Activated CD4-positive, alpha-beta T cell treated with anti-CD3 and anti-CD28 coated beads, Interleukin-2, amount 10 ng/mL, durations not matched to agents 7 days and 5 days (primary cell): ENCODE data around the gene JMY. TPM values are rescaled to one million over a fixed set of nuclear protein-coding genes. Genes with fewer than 3 reads are reported as not detected.

Experiments
- CTCF ChIA-PET: fragments of 350-600 bp; sonication (Branson Sonifier 250); formaldehyde crosslinking; loops from one replicate; lab custom pipeline; 2021; ENCODE audit warnings: antibody characterized with exemption; lab: Charles Lee
- POLR2A ChIA-PET: fragments of 350-600 bp; sonication (Branson Sonifier 250); formaldehyde crosslinking; loops from one replicate; lab custom pipeline; 2021; ENCODE audit warnings: antibody characterized with exemption; lab: Charles Lee
- DNase-seq: peaks from one replicate; pipeline ENCODE4 v3.0.0-alpha.2; 2020
- H3K27ac Mint-ChIP-seq: one replicate; pipeline ENCODE4 v1.8.0; 2021; ENCODE audit warnings: mild to moderate bottlenecking, moderate library complexity, mixed read lengths
- H3K27me3 Mint-ChIP-seq: one replicate; pipeline ENCODE4 v1.8.0; 2021; ENCODE audit warnings: mixed read lengths
- H3K36me3 Mint-ChIP-seq: one replicate; pipeline ENCODE4 v1.8.0; 2021; ENCODE audit warnings: low read depth, mixed read lengths
- H3K4me1 Mint-ChIP-seq: one replicate; pipeline ENCODE4 v1.8.0; 2021; ENCODE audit warnings: mixed read lengths
- H3K4me3 Mint-ChIP-seq: one replicate; pipeline ENCODE4 v1.8.0; 2021; ENCODE audit warnings: mild to moderate bottlenecking, moderate library complexity, mixed read lengths
- H3K9me3 Mint-ChIP-seq: one replicate; pipeline ENCODE4 v1.8.0; 2021; ENCODE audit warnings: mixed read lengths
- total RNA-seq, 2 experiments: library from RNA; stranded (reverse); gene quantifications; one replicate each; pipeline ENCODE4 v1.2.3, GENCODE V29; 2021

Gene JMY
- total RNA-seq, 2 experiments from 2014 or later, result 4.5 to 4.8 TPM

GRCh38 chr5:79269733-79270166 lies 33.8 kb downstream of the JMY start:
- no peaks in the 10 kb centered on the region for H3K9me3 Mint-ChIP-seq
- ChIA-PET CTCF (interaction anchor here (0.8 kb wide), 1 partner anchor 12 kb away, joined by 3 read pairs; no protein-coding TSS in a partner anchor), POLR2A (interaction anchor here (0.5 kb wide), 1 partner anchor 9 kb away, joined by 3 read pairs; no protein-coding TSS in a partner anchor)
- H3K4me3 Mint-ChIP-seq, result no peak overlapping the region
- DNase-seq, result no peak
- no peaks in the 10 kb centered on the region for H3K4me1 Mint-ChIP-seq
- H3K36me3 Mint-ChIP-seq, result no peaks in the 10 kb centered on the region
- no peak overlapping the region for H3K27ac Mint-ChIP-seq
- no peaks in the 10 kb centered on the region for H3K27me3 Mint-ChIP-seq

GRCh38 chr5:79273341-79273740 lies 37.4 kb downstream of the JMY start:
- H3K9me3 Mint-ChIP-seq, result no peaks in the 10 kb centered on the region
- H3K27ac Mint-ChIP-seq, result no peak overlapping the region
- ChIA-PET POLR2A (no interaction called here), CTCF (no interaction called here)
- peaks cover 3% of the 10 kb centered on the region for H3K36me3 Mint-ChIP-seq
- H3K4me1 Mint-ChIP-seq, result no peaks in the 10 kb centered on the region
- no peak for DNase-seq
- no peaks in the 10 kb centered on the region for H3K27me3 Mint-ChIP-seq
- H3K4me3 Mint-ChIP-seq, result no peak overlapping the region

GRCh38 chr5:79284846-79285245 lies 48.9 kb downstream of the JMY start:
- peaks cover 9% of the 10 kb centered on the region for H3K36me3 Mint-ChIP-seq
- no peak for DNase-seq
- no peaks in the 10 kb centered on the region for H3K9me3 Mint-ChIP-seq
- no peak overlapping the region for H3K4me3 Mint-ChIP-seq
- no peaks in the 10 kb centered on the region for H3K27me3 Mint-ChIP-seq
- CTCF ChIA-PET, result interaction anchor here (0.6 to 0.7 kb wide), 2 partner anchors 45 to 140 kb away, joined by 3 to 4 read pairs; no protein-coding TSS in a partner anchor
- POLR2A ChIA-PET, result no interaction called here
- H3K27ac Mint-ChIP-seq, result no peak overlapping the region
- H3K4me1 Mint-ChIP-seq, result peaks cover 6% of the 10 kb centered on the region

- no peaks in the 10 kb centered on the region for H3K27me3 Mint-ChIP-seq
- H3K27ac Mint-ChIP-seq, result no peak overlapping the region
- H3K4me3 Mint-ChIP-seq, result no peak overlapping the region
- no peaks in the 10 kb centered on the region for H3K9me3 Mint-ChIP-seq
- H3K4me1 Mint-ChIP-seq, result peaks cover 6% of the 10 kb centered on the region
- no peak for DNase-seq
- peaks cover 9% of the 10 kb centered on the region for H3K36me3 Mint-ChIP-seq
- ChIA-PET CTCF (interaction anchor here (0.6 to 0.7 kb wide), 2 partner anchors 45 to 139 kb away, joined by 3 to 4 read pairs; no protein-coding TSS in a partner anchor), POLR2A (no interaction called here)
These were observed 49.4 kb downstream of the JMY start for GRCh38 chr5:79285285-79285684.

GRCh38 chr5:79285833-79286232 lies 49.9 kb downstream of the JMY start:
- POLR2A ChIA-PET, result no interaction called here
- H3K27ac Mint-ChIP-seq, result no peak overlapping the region
- H3K36me3 Mint-ChIP-seq, result peaks cover 9% of the 10 kb centered on the region
- CTCF ChIA-PET, result no interaction called here
- peaks cover 6% of the 10 kb centered on the region for H3K4me1 Mint-ChIP-seq
- H3K4me3 Mint-ChIP-seq, result no peak overlapping the region
- DNase-seq, result no peak
- H3K9me3 Mint-ChIP-seq, result no peaks in the 10 kb centered on the region
- H3K27me3 Mint-ChIP-seq, result no peaks in the 10 kb centered on the region

- no peak for DNase-seq
- H3K27me3 Mint-ChIP-seq, result no peaks in the 10 kb centered on the region
- H3K4me1 Mint-ChIP-seq, result peaks cover 6% of the 10 kb centered on the region
- POLR2A ChIA-PET, result no interaction called here
- CTCF ChIA-PET, result no interaction called here
- H3K4me3 Mint-ChIP-seq, result no peak overlapping the region
- no peaks in the 10 kb centered on the region for H3K9me3 Mint-ChIP-seq
- no peak overlapping the region for H3K27ac Mint-ChIP-seq
- peaks cover 17% of the 10 kb centered on the region for H3K36me3 Mint-ChIP-seq
These were observed 51.4 kb downstream of the JMY start for GRCh38 chr5:79287380-79287779.

- H3K27me3 Mint-ChIP-seq, result no peaks in the 10 kb centered on the region
- no peak overlapping the region for H3K4me3 Mint-ChIP-seq
- peaks cover 6% of the 10 kb centered on the region for H3K4me1 Mint-ChIP-seq
- ChIA-PET CTCF (no interaction called here), POLR2A (no interaction called here)
- no peaks in the 10 kb centered on the region for H3K9me3 Mint-ChIP-seq
- H3K27ac Mint-ChIP-seq, result no peak overlapping the region
- DNase-seq, result no peak
- H3K36me3 Mint-ChIP-seq, result peaks cover 17% of the 10 kb centered on the region
These were observed 52.0 kb downstream of the JMY start for GRCh38 chr5:79287907-79288306.

- Mint-ChIP-seq H3K27ac (no peak overlapping the region), H3K4me1 (no peaks in the 10 kb centered on the region), H3K4me3 (no peak overlapping the region), H3K27me3 (no peaks in the 10 kb centered on the region), H3K9me3 (no peaks in the 10 kb centered on the region), H3K36me3 (peaks cover 8% of the 10 kb centered on the region)
- DNase-seq, result no peak
- ChIA-PET CTCF (interaction anchor here (0.9 to 1.7 kb wide), 2 partner anchors 15 to 17 kb away, joined by 6 to 7 read pairs; no protein-coding TSS in a partner anchor), POLR2A (no interaction called here)
These were observed 59.1 kb downstream of the JMY start for GRCh38 chr5:79295029-79295428.

GRCh38 chr5:79297661-79298060 lies 61.7 kb downstream of the JMY start:
- peaks cover 6% of the 10 kb centered on the region for H3K36me3 Mint-ChIP-seq
- ChIA-PET POLR2A (no interaction called here), CTCF (no interaction called here)
- H3K9me3 Mint-ChIP-seq, result no peaks in the 10 kb centered on the region
- H3K27ac Mint-ChIP-seq, result no peak overlapping the region
- H3K4me1 Mint-ChIP-seq, result no peaks in the 10 kb centered on the region
- no peak overlapping the region for H3K4me3 Mint-ChIP-seq
- no peaks in the 10 kb centered on the region for H3K27me3 Mint-ChIP-seq
- DNase-seq, result no peak

GRCh38 chr5:79301046-79301712 lies 65.2 kb downstream of the JMY start:
- Mint-ChIP-seq H3K27ac (no peak overlapping the region), H3K27me3 (no peaks in the 10 kb centered on the region), H3K36me3 (peaks cover 6% of the 10 kb centered on the region), H3K4me1 (no peaks in the 10 kb centered on the region), H3K4me3 (no peak overlapping the region), H3K9me3 (no peaks in the 10 kb centered on the region)
- no peak for DNase-seq
- CTCF ChIA-PET, result interaction anchor here (1.4 kb wide), 1 partner anchor 10 kb away, joined by 3 read pairs; no protein-coding TSS in a partner anchor
- POLR2A ChIA-PET, result no interaction called here

- H3K36me3 Mint-ChIP-seq, result peaks cover 13% of the 10 kb centered on the region
- H3K27ac Mint-ChIP-seq, result no peak overlapping the region
- POLR2A ChIA-PET, result no interaction called here
- no peaks in the 10 kb centered on the region for H3K27me3 Mint-ChIP-seq
- H3K4me1 Mint-ChIP-seq, result no peaks in the 10 kb centered on the region
- CTCF ChIA-PET, result interaction anchor here (1.4 kb wide), 1 partner anchor 9 kb away, joined by 3 read pairs; no protein-coding TSS in a partner anchor
- DNase-seq, result no peak
- H3K9me3 Mint-ChIP-seq, result no peaks in the 10 kb centered on the region
- no peak overlapping the region for H3K4me3 Mint-ChIP-seq
These were observed 66.5 kb downstream of the JMY start for GRCh38 chr5:79302454-79302853.

- H3K4me3 Mint-ChIP-seq, result no peak overlapping the region
- H3K36me3 Mint-ChIP-seq, result peaks cover 11% of the 10 kb centered on the region
- H3K27ac Mint-ChIP-seq, result no peak overlapping the region
- no peak for DNase-seq
- H3K27me3 Mint-ChIP-seq, result no peaks in the 10 kb centered on the region
- H3K4me1 Mint-ChIP-seq, result no peaks in the 10 kb centered on the region
- ChIA-PET CTCF (no interaction called here), POLR2A (no interaction called here)
- H3K9me3 Mint-ChIP-seq, result no peaks in the 10 kb centered on the region
These were observed 69.8 kb downstream of the JMY start for GRCh38 chr5:79305706-79306105.

GRCh38 chr5:79318935-79319614 lies 83.1 kb downstream of the JMY start:
- H3K27ac Mint-ChIP-seq, result no peak overlapping the region
- H3K9me3 Mint-ChIP-seq, result no peaks in the 10 kb centered on the region
- DNase-seq, result no peak
- peaks cover 9% of the 10 kb centered on the region for H3K36me3 Mint-ChIP-seq
- ChIA-PET POLR2A (no interaction called here), CTCF (no interaction called here)
- H3K4me1 Mint-ChIP-seq, result no peaks in the 10 kb centered on the region
- H3K4me3 Mint-ChIP-seq, result no peak overlapping the region
- H3K27me3 Mint-ChIP-seq, result no peaks in the 10 kb centered on the region
